Neural cell (in vitro differentiated cells): ENCODE data around the gene ATP6V0E2. TPM values are rescaled to one million over a fixed set of nuclear protein-coding genes. Genes with fewer than 3 reads are reported as not detected.

ENCODE experiments used
- H2AFZ ChIP-seq: fragments of 200-600, 300-800 bp; sonication (generic), shearing (Covaris generic); 2 replicates; pipeline ENCODE4 v1.6.0; 2014; ENCODE audit warnings: low read depth, mild to moderate bottlenecking, antibody characterized with exemption, low read length, moderate library complexity
- H3F3A ChIP-seq: fragments of 200-600 bp; shearing (Covaris generic); 2 replicates; pipeline ENCODE4 v1.6.1; 2016; ENCODE audit warnings: mild to moderate bottlenecking, moderate library complexity, mixed read lengths, antibody characterized with exemption, low read length; ENCODE audit not compliant: insufficient read depth, poor library complexity, severe bottlenecking
- H3K27ac ChIP-seq: fragments of 200-600, 300-800 bp; sonication (generic), shearing (Covaris generic); 2 replicates; pipeline ENCODE4 v1.5.1; 2014; ENCODE audit warnings: mild to moderate bottlenecking, low read length, moderate library complexity
- H3K27me3 ChIP-seq: fragments of 300-800, 200-600 bp; sonication (generic), shearing (Covaris generic); 2 replicates; pipeline ENCODE4 v1.6.0; 2014; ENCODE audit warnings: mild to moderate bottlenecking, low read depth, low read length, moderate library complexity; ENCODE audit not compliant: insufficient read depth
- H3K36me3 ChIP-seq: fragments of 300-800, 200-600 bp; sonication (generic), shearing (Covaris generic); 2 replicates; pipeline ENCODE4 v1.5.1; 2014; ENCODE audit warnings: mild to moderate bottlenecking, antibody characterized with exemption, low read length, moderate library complexity; ENCODE audit not compliant: insufficient read depth
- H3K4me2 ChIP-seq: fragments of 300-800, 200-600 bp; sonication (generic), shearing (Covaris generic); 2 replicates; pipeline ENCODE4 v1.6.0; 2014; ENCODE audit warnings: mild to moderate bottlenecking, low read length
- H3K4me3 ChIP-seq: fragments of 300-800, 200-600 bp; sonication (generic), shearing (Covaris generic); 2 replicates; pipeline ENCODE4 v1.5.1; 2014; ENCODE audit warnings: mild to moderate bottlenecking, low read length, moderate library complexity
- H3K79me2 ChIP-seq: fragments of 200-600 bp; shearing (Covaris generic); replicated peaks from 2 replicates; pipeline ENCODE4 v1.6.0; 2014; ENCODE audit warnings: mild to moderate bottlenecking, low read length, moderate library complexity; ENCODE audit not compliant: insufficient read depth
- H3K9ac ChIP-seq: fragments of 300-800, 200-600 bp; sonication (generic), shearing (Covaris generic); 2 replicates; pipeline ENCODE4 v1.6.1; 2016; ENCODE audit warnings: mild to moderate bottlenecking, low read length, mixed read lengths
- H3K9me2 ChIP-seq: fragments of 200-600 bp; shearing (Covaris generic); 2 replicates; pipeline ENCODE4 v1.6.1; 2016; ENCODE audit warnings: mild to moderate bottlenecking, low read length, mixed read lengths; ENCODE audit not compliant: insufficient read depth
- H3K9me3 ChIP-seq: fragments of 200-600, 300-800 bp; sonication (generic), shearing (Covaris generic); 2 replicates; pipeline ENCODE4 v1.6.1; 2016; ENCODE audit warnings: mild to moderate bottlenecking, mixed run types, low read length, moderate library complexity, mixed read lengths
- H4K20me1 ChIP-seq: fragments of 200-600 bp; shearing (Covaris generic); 2 replicates; pipeline ENCODE4 v1.6.1; 2016; ENCODE audit warnings: mild to moderate bottlenecking, mixed run types; ENCODE audit not compliant: insufficient read depth
- EP300 ChIP-seq: fragments of 450-650 bp; conservative IDR thresholded peaks from 2 replicates; pipeline ENCODE4 v1.6.1; 2014; ENCODE audit warnings: antibody characterized with exemption, mild to moderate bottlenecking, moderate library complexity; ENCODE audit not compliant: poor library complexity, severe bottlenecking
- EZH2 ChIP-seq: fragments of 200-600, 300-800 bp; shearing (Covaris generic), sonication (generic); IDR thresholded peaks from 2 replicates; pipeline ENCODE4 v1.6.1; 2014; ENCODE audit warnings: antibody characterized with exemption, low read length, borderline replicate concordance, mild to moderate bottlenecking; ENCODE audit not compliant: insufficient read depth, poor library complexity, severe bottlenecking
- MXI1 ChIP-seq: fragments of 450-650 bp; conservative IDR thresholded peaks from 2 replicates; pipeline ENCODE4 v1.6.1; 2014; ENCODE audit warnings: antibody characterized with exemption, mild to moderate bottlenecking; ENCODE audit not compliant: poor library complexity, severe bottlenecking
- POLR2AphosphoS5 ChIP-seq: IDR thresholded peaks from 2 replicates; pipeline ENCODE4 v1.6.1; 2012
- RAD21 ChIP-seq: fragments of 450-650 bp; conservative IDR thresholded peaks from 2 replicates; pipeline ENCODE4 v1.6.1; 2014; ENCODE audit warnings: antibody characterized with exemption, mild to moderate bottlenecking, moderate library complexity
- SMC3 ChIP-seq: fragments of 450-650 bp; conservative IDR thresholded peaks from 2 replicates; pipeline ENCODE4 v1.6.1; 2014; ENCODE audit warnings: antibody characterized with exemption, mild to moderate bottlenecking, moderate library complexity; ENCODE audit not compliant: poor library complexity
- TAF1 ChIP-seq: IDR thresholded peaks from 2 replicates; pipeline ENCODE4 v1.6.1; 2012; ENCODE audit warnings: low read depth
- polyA plus RNA-seq: library from polyadenylated mRNA; depleted of rRNA; stranded (reverse); fragments of >200 nt; gene quantifications from 2 replicates; pipeline ENCODE4 v1.2.3, GENCODE V29; 2014
- TF ChIP-seq, protein P1 (sequence below): IDR thresholded peaks from 2 replicates; pipeline ENCODE4 v1.6.1; 2012; ENCODE audit warnings: borderline replicate concordance
- TF ChIP-seq, protein P2 (sequence below): fragments of 450-650 bp; IDR thresholded peaks from 2 replicates; pipeline ENCODE4 v1.5.1; 2014; ENCODE audit warnings: antibody characterized with exemption, mild to moderate bottlenecking, moderate library complexity; ENCODE audit not compliant: poor library complexity, severe bottlenecking

ATP6V0E2 gene
- polyA plus RNA-seq, 1 donor from 2014 or later, result 550 TPM

DNA sequence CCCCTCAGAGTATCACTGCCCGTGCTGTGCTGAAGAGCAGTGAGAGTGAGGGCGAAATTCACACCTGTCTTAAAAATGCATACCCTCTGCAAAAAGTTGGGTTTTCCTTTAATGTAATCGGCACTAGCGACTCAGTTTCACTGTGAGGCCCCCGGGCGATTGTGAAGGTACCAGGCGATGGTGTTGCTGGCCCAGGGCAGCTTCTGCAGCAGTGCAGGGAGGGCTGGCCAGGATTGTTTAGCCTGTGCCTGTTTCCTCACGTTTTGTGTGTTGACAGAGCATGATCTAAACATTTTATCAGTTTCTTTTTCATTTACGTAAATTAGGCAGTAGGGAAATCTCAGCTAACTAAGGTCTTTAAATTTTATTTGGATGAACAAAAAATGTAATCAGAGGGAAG lies 22.3 kb upstream of the ATP6V0E2 start:
- no peak overlapping the region for H3K4me2 ChIP-seq
- no peaks in the 10 kb centered on the region for H3K27me3 ChIP-seq
- H3K4me3 ChIP-seq, result no peak overlapping the region
- H3K9ac ChIP-seq, result no peak overlapping the region
- H3K27ac ChIP-seq, result no peak overlapping the region
- H2AFZ ChIP-seq, result no peak overlapping the region
- H3F3A ChIP-seq, result no peaks in the 10 kb centered on the region
- H3K79me2 ChIP-seq, result no peaks in the 10 kb centered on the region
- H4K20me1 ChIP-seq, result no peaks in the 10 kb centered on the region
- no peaks in the 10 kb centered on the region for H3K9me3 ChIP-seq
- H3K36me3 ChIP-seq, result no peaks in the 10 kb centered on the region
- TF ChIP-seq EZH2, result no peak
- TF ChIP-seq, protein P1, sequence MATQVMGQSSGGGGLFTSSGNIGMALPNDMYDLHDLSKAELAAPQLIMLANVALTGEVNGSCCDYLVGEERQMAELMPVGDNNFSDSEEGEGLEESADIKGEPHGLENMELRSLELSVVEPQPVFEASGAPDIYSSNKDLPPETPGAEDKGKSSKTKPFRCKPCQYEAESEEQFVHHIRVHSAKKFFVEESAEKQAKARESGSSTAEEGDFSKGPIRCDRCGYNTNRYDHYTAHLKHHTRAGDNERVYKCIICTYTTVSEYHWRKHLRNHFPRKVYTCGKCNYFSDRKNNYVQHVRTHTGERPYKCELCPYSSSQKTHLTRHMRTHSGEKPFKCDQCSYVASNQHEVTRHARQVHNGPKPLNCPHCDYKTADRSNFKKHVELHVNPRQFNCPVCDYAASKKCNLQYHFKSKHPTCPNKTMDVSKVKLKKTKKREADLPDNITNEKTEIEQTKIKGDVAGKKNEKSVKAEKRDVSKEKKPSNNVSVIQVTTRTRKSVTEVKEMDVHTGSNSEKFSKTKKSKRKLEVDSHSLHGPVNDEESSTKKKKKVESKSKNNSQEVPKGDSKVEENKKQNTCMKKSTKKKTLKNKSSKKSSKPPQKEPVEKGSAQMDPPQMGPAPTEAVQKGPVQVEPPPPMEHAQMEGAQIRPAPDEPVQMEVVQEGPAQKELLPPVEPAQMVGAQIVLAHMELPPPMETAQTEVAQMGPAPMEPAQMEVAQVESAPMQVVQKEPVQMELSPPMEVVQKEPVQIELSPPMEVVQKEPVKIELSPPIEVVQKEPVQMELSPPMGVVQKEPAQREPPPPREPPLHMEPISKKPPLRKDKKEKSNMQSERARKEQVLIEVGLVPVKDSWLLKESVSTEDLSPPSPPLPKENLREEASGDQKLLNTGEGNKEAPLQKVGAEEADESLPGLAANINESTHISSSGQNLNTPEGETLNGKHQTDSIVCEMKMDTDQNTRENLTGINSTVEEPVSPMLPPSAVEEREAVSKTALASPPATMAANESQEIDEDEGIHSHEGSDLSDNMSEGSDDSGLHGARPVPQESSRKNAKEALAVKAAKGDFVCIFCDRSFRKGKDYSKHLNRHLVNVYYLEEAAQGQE, result no peak
- no peak for TF ChIP-seq RAD21
- TF ChIP-seq TAF1, result no peak
- TF ChIP-seq, protein P2, sequence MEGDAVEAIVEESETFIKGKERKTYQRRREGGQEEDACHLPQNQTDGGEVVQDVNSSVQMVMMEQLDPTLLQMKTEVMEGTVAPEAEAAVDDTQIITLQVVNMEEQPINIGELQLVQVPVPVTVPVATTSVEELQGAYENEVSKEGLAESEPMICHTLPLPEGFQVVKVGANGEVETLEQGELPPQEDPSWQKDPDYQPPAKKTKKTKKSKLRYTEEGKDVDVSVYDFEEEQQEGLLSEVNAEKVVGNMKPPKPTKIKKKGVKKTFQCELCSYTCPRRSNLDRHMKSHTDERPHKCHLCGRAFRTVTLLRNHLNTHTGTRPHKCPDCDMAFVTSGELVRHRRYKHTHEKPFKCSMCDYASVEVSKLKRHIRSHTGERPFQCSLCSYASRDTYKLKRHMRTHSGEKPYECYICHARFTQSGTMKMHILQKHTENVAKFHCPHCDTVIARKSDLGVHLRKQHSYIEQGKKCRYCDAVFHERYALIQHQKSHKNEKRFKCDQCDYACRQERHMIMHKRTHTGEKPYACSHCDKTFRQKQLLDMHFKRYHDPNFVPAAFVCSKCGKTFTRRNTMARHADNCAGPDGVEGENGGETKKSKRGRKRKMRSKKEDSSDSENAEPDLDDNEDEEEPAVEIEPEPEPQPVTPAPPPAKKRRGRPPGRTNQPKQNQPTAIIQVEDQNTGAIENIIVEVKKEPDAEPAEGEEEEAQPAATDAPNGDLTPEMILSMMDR, result no peak
- TF ChIP-seq POLR2AphosphoS5, result no peak
- TF ChIP-seq SMC3, result no peak
- TF ChIP-seq MXI1, result no peak
- no peak for TF ChIP-seq EP300
- H3K9me2 ChIP-seq, result no peaks in the 10 kb centered on the region

DNA sequence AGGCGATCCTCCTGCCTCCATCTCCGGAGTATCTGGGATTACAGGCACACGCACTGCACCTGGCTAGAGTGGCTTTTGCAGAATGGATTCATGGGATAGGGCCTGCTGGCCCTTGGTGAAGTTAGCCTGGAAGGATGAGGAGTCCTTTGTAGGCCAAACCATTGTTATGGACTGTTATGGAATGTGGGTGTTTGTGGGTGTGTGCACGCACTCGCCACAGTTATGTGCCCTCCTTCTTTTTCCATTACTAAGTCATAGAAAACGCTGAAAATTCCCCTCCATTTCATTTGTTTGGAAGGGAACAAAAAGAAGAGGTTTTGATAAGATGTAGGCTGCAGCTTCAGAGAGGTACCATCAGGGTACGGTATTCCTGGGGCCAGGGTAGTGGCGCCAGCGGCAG lies 20.6 kb upstream of the ATP6V0E2 start:
- H2AFZ ChIP-seq, result no peak overlapping the region
- H3K4me3 ChIP-seq, result no peak overlapping the region

More for the DNA sequence above, 20.6 kb upstream of the ATP6V0E2 start:
- Histone ChIP-seq H3F3A (no peaks in the 10 kb centered on the region), H3K27me3 (no peaks in the 10 kb centered on the region), H4K20me1 (no peaks in the 10 kb centered on the region), H3K9me3 (no peaks in the 10 kb centered on the region), H3K27ac (no peak overlapping the region), H3K9ac (no peak overlapping the region), H3K36me3 (no peaks in the 10 kb centered on the region), H3K79me2 (no peaks in the 10 kb centered on the region), H3K4me2 (no peak overlapping the region), H3K9me2 (no peaks in the 10 kb centered on the region)
- no peak for TF ChIP-seq TAF1
- TF ChIP-seq MXI1, result no peak
- TF ChIP-seq SMC3, result no peak
- TF ChIP-seq, protein P2, result no peak
- TF ChIP-seq RAD21, result no peak
- TF ChIP-seq EZH2, result no peak
- TF ChIP-seq EP300, result no peak
- no peak for TF ChIP-seq POLR2AphosphoS5
- TF ChIP-seq, protein P1, result no peak
